Measurements from ENCODE around the gene MRC2.

Gene MRC2

GRCh38 chr17:62665599-62665998 lies 38.1 kb downstream of the MRC2 start:
- no peak for DNase-seq

GRCh38 chr17:62666061-62666800 lies 38.8 kb downstream of the MRC2 start:
- no peak for DNase-seq

- no peak for DNase-seq
These were observed 39.5 kb downstream of the MRC2 start for GRCh38 chr17:62666801-62667591.

- DNase-seq, result no peak
These were observed 40.8 kb downstream of the MRC2 start for GRCh38 chr17:62668091-62668804.

- no peak for DNase-seq
These were observed 42.8 kb downstream of the MRC2 start for GRCh38 chr17:62670202-62670821.

GRCh38 chr17:62671553-62671952 lies 44.1 kb downstream of the MRC2 start:
- DNase-seq, result no peak

GRCh38 chr17:62672957-62673356 lies 45.5 kb downstream of the MRC2 start:
- DNase-seq, result no peak

- no peak for DNase-seq
These were observed 46.3 kb downstream of the MRC2 start for GRCh38 chr17:62673614-62674362.

- DNase-seq, result no peak
These were observed 46.9 kb downstream of the MRC2 start for GRCh38 chr17:62674363-62674739.

GRCh38 chr17:62674841-62675240 lies 47.4 kb downstream of the MRC2 start:
- no peak for DNase-seq

- DNase-seq, result no peak
These were observed 47.8 kb downstream of the MRC2 start for GRCh38 chr17:62675260-62675659.

GRCh38 chr17:62675701-62676100 lies 48.2 kb downstream of the MRC2 start:
- DNase-seq, result no peak

GRCh38 chr17:62676231-62676943 lies 48.9 kb downstream of the MRC2 start:
- no peak for DNase-seq

GRCh38 chr17:62676952-62677596 lies 49.6 kb downstream of the MRC2 start:
- DNase-seq, result no peak

GRCh38 chr17:62678214-62678919 lies 50.9 kb downstream of the MRC2 start:
- DNase-seq, result no peak

GRCh38 chr17:62679866-62680377 lies 52.5 kb downstream of the MRC2 start:
- no peak for DNase-seq

GRCh38 chr17:62680541-62681052 lies 53.1 kb downstream of the MRC2 start:
- no peak for DNase-seq

- no peak for DNase-seq
These were observed 53.8 kb downstream of the MRC2 start for GRCh38 chr17:62681061-62681938.

- no peak for DNase-seq
These were observed 54.5 kb downstream of the MRC2 start for GRCh38 chr17:62681939-62682381.

Measured in stimulated activated CD4-positive, alpha-beta T cell treated with anti-CD3 and anti-CD28 coated beads, Interleukin-4, amount 100 ng/mL, for 4 hours (primary cell).